ENCODE measurements around the gene ZNF212. TPM values are rescaled to one million over a fixed set of nuclear protein-coding genes. Genes with fewer than 3 reads are reported as not detected.

The ZNF212 gene
- total and polyA plus RNA-seq, 9 of the 15 experiments (the other 6 are each of a cell fraction or from before 2014, with no cell fraction given) = 1.8 to 21.4 (median 7.2) TPM

DNA sequence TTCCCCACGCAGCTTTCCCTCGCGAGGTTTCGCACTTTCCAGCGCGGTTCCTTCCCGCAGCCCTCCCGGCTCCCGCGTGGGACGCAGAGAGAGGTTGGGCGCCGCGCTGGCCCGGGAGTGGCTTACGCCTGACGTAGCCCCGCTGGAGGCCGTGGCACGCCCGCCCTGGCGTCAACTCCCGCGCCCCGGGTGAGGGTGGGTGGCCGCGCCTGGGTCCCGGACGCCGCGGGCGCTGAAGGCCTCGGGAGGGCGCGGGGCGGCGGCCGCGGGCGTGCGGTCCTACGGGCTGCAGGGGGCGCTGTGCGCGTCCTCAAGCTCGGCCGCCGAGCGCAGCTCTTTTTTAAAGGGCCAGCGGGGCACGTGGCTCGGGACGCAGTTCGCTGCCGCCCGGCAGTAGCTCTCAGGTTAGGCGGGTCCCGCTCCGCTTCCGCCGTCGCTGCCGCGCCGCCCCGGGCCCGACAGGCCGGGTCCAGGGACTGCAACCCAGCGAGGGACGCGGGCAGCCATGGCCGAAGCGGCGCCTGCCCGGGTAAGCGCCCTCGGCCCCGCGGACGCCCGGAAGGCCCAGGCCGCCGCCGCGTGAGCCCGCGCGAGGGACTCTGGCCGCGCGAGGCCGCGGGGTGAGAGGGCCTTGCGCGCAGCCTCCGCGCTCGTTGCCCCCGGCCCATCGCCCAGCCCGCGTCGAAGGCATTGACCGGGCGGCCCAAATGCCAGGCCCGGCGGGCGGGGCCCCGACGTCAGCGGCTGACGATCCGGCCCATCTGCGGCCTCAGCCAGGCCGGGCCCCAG, 22.6 kb downstream of the ZNF212 start, which contains the start of gene ZNF783 (continued):
- TF ChIP-seq, protein P1, sequence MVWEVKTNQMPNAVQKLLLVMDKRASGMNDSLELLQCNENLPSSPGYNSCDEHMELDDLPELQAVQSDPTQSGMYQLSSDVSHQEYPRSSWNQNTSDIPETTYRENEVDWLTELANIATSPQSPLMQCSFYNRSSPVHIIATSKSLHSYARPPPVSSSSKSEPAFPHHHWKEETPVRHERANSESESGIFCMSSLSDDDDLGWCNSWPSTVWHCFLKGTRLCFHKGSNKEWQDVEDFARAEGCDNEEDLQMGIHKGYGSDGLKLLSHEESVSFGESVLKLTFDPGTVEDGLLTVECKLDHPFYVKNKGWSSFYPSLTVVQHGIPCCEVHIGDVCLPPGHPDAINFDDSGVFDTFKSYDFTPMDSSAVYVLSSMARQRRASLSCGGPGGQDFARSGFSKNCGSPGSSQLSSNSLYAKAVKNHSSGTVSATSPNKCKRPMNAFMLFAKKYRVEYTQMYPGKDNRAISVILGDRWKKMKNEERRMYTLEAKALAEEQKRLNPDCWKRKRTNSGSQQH (CRISPR knock-in tag; IDR thresholded peaks at IDR 0.05) = no peak
- TF ChIP-seq RBFOX2 (IDR thresholded peaks at IDR 0.05; ENCODE audit: low read depth, low read length) = peak; percentile 83
- no peak for TF ChIP-seq RCOR1 (IDR thresholded peaks at IDR 0.05; ENCODE audit: borderline replicate concordance in 1 of 2, low read depth in 2 of 2, low read length in 2 of 2)
- peak; percentile 80; the same call in 1 of the 2 replicates for TF ChIP-seq ZNF282 (CRISPR knock-in tag; IDR thresholded peaks at IDR 0.05)
- no peak for TF ChIP-seq AFF1 (IDR thresholded peaks at IDR 0.05; ENCODE audit: low read depth in 1 of 2, partially characterized antibody in 2 of 2)
- peak; percentile 90 for TF ChIP-seq MXI1 (IDR thresholded peaks at IDR 0.05; ENCODE audit: low read depth, low read length)
- no peak for TF ChIP-seq ID3 (CRISPR knock-in tag; IDR thresholded peaks at IDR 0.05)
- TF ChIP-seq ID3 (tag; IDR thresholded peaks at IDR 0.05) = peak; percentile 67
- 0 out of 4 replicates have a peak, but pooled peaks of 1 of the 2 experiments have one; percentile 50 for TF ChIP-seq MLX (CRISPR knock-in tag; conservative IDR thresholded peaks at IDR 0.05)
- no peak for TF ChIP-seq ZNF124 (CRISPR knock-in tag; IDR thresholded peaks at IDR 0.05)
- TF ChIP-seq POLR2H (tag; IDR thresholded peaks at IDR 0.05; ENCODE audit: low read depth) = no peak
- TF ChIP-seq, protein P2, sequence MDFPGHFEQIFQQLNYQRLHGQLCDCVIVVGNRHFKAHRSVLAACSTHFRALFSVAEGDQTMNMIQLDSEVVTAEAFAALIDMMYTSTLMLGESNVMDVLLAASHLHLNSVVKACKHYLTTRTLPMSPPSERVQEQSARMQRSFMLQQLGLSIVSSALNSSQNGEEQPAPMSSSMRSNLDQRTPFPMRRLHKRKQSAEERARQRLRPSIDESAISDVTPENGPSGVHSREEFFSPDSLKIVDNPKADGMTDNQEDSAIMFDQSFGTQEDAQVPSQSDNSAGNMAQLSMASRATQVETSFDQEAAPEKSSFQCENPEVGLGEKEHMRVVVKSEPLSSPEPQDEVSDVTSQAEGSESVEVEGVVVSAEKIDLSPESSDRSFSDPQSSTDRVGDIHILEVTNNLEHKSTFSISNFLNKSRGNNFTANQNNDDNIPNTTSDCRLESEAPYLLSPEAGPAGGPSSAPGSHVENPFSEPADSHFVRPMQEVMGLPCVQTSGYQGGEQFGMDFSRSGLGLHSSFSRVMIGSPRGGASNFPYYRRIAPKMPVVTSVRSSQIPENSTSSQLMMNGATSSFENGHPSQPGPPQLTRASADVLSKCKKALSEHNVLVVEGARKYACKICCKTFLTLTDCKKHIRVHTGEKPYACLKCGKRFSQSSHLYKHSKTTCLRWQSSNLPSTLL (IDR thresholded peaks at IDR 0.05) = no peak
- TF ChIP-seq, protein P3, sequence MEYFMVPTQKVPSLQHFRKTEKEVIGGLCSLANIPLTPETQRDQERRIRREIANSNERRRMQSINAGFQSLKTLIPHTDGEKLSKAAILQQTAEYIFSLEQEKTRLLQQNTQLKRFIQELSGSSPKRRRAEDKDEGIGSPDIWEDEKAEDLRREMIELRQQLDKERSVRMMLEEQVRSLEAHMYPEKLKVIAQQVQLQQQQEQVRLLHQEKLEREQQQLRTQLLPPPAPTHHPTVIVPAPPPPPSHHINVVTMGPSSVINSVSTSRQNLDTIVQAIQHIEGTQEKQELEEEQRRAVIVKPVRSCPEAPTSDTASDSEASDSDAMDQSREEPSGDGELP (CRISPR knock-in tag; IDR thresholded peaks at IDR 0.05; ENCODE audit: borderline replicate concordance) = peak; percentile 38; the same call in 1 of the 2 replicates

All from K562 (cell line).